ENCODE measurements around the gene TBC1D17. TPM values are rescaled to one million over a fixed set of nuclear protein-coding genes. Genes with fewer than 3 reads are reported as not detected.

TBC1D17 gene
- total and polyA plus RNA-seq, 2 experiments from 2014 or later: 6.6 to 32.4 TPM

GRCh38 chr19:49930483-49931011 lies 53.0 kb downstream of the TBC1D17 start:
- peaks cover 4% of the 10 kb centered on the region; the same call in 1 of the 2 replicates for H3K36me3 ChIP-seq (ENCODE audit: low read depth)
- H4K20me1 ChIP-seq (ENCODE audit: insufficient read depth): no peaks in the 10 kb centered on the region
- peak overlapping the region; percentile 98 for H3K4me3 ChIP-seq
- H3K9me2 ChIP-seq (ENCODE audit: insufficient read depth): no peaks in the 10 kb centered on the region
- H3F3A ChIP-seq (ENCODE audit: insufficient read depth): peaks cover 12% of the 10 kb centered on the region
- TF ChIP-seq EZH2phosphoT487 (IDR thresholded peaks at IDR 0.05; ENCODE audit: insufficient read depth, low read depth) (no peak), EZH2 (IDR thresholded peaks at IDR 0.05; ENCODE audit: insufficient read depth, poor library complexity, severe bottlenecking) (no peak)
- no peak overlapping the region for H3K4me2 ChIP-seq (ENCODE audit: unreplicated experiment)
- 53 to 55% methylated on average over 14 to 15 of the region's 15 CpGs for WGBS, 2 experiments (ENCODE audit: low coverage in 1 of 2, low lambda C conversion rate in 2 of 2, missing lambda C conversion rate in 2 of 2)
- H2AFZ ChIP-seq: peak overlapping the region; percentile 93
- no peak overlapping the region for H3K9ac ChIP-seq
- in situ Hi-C loops (cut with MboI): loop anchor here (25.0 kb wide), 1 partner anchor 207 kb away; no protein-coding TSS in a partner anchor
- H3K4me1 ChIP-seq (ENCODE audit: insufficient read depth): peaks cover 7% of the 10 kb centered on the region; the same call in 1 of the 2 replicates
- no peaks in the 10 kb centered on the region for H3K9me3 ChIP-seq (ENCODE audit: low read depth)
- H3K27ac ChIP-seq: no peak overlapping the region
- H3K79me2 ChIP-seq (ENCODE audit: insufficient read depth): peaks cover 36% of the 10 kb centered on the region
- DNase-seq: peak; percentile 56
- no peaks in the 10 kb centered on the region for H3K27me3 ChIP-seq (replicated peaks; ENCODE audit: insufficient read depth)

- peaks cover 7% of the 10 kb centered on the region; the same call in 1 of the 2 replicates for H3K4me1 ChIP-seq (ENCODE audit: insufficient read depth)
- 96 to 97% methylated on average over 7 of the region's 7 CpGs for WGBS, 2 experiments (ENCODE audit: low coverage in 1 of 2, low lambda C conversion rate in 2 of 2, missing lambda C conversion rate in 2 of 2)
- H3K27me3 ChIP-seq (replicated peaks; ENCODE audit: insufficient read depth): no peaks in the 10 kb centered on the region
- no peaks in the 10 kb centered on the region for H3K9me2 ChIP-seq (ENCODE audit: insufficient read depth)
- DNase-seq: no peak
- H3K9me3 ChIP-seq (ENCODE audit: low read depth): no peaks in the 10 kb centered on the region
- H3K4me2 ChIP-seq (ENCODE audit: unreplicated experiment): no peak overlapping the region
- H3F3A ChIP-seq (ENCODE audit: insufficient read depth): peaks cover 12% of the 10 kb centered on the region
- H4K20me1 ChIP-seq (ENCODE audit: insufficient read depth): no peaks in the 10 kb centered on the region
- H3K27ac ChIP-seq: no peak overlapping the region
- H3K36me3 ChIP-seq (ENCODE audit: low read depth): no peaks in the 10 kb centered on the region
- no peak for TF ChIP-seq EZH2phosphoT487 (IDR thresholded peaks at IDR 0.05; ENCODE audit: insufficient read depth, low read depth)
- TF ChIP-seq EZH2 (IDR thresholded peaks at IDR 0.05; ENCODE audit: insufficient read depth, poor library complexity, severe bottlenecking): no peak
- in situ Hi-C loops (cut with MboI): loop anchor here (25.0 kb wide), 1 partner anchor 206 kb away; no protein-coding TSS in a partner anchor
- H3K9ac ChIP-seq: no peak overlapping the region
- H3K79me2 ChIP-seq (ENCODE audit: insufficient read depth): peaks cover 27% of the 10 kb centered on the region
- H3K4me3 ChIP-seq: no peak overlapping the region
- no peak overlapping the region for H2AFZ ChIP-seq
Observed at GRCh38 chr19:49931293-49932040, 54.0 kb downstream of the TBC1D17 start.

GRCh38 chr19:49932041-49932451 lies 54.5 kb downstream of the TBC1D17 start:
- Histone ChIP-seq H3K9me3 (ENCODE audit: low read depth) (no peaks in the 10 kb centered on the region), H3K4me2 (ENCODE audit: unreplicated experiment) (no peak overlapping the region), H3K79me2 (ENCODE audit: insufficient read depth) (peaks cover 21% of the 10 kb centered on the region), H3K4me3 (no peak overlapping the region), H3K9ac (no peak overlapping the region), H3K27me3 (replicated peaks; ENCODE audit: insufficient read depth) (no peaks in the 10 kb centered on the region), H3K4me1 (ENCODE audit: insufficient read depth) (peaks cover 7% of the 10 kb centered on the region; the same call in 1 of the 2 replicates), H3K9me2 (ENCODE audit: insufficient read depth) (no peaks in the 10 kb centered on the region), H2AFZ (no peak overlapping the region), H3K27ac (no peak overlapping the region), H3F3A (ENCODE audit: insufficient read depth) (peaks cover 12% of the 10 kb centered on the region), H4K20me1 (ENCODE audit: insufficient read depth) (no peaks in the 10 kb centered on the region), H3K36me3 (ENCODE audit: low read depth) (no peaks in the 10 kb centered on the region)
- TF ChIP-seq EZH2 (IDR thresholded peaks at IDR 0.05; ENCODE audit: insufficient read depth, poor library complexity, severe bottlenecking): no peak
- no peak for TF ChIP-seq EZH2phosphoT487 (IDR thresholded peaks at IDR 0.05; ENCODE audit: insufficient read depth, low read depth)
- 96 to 98% methylated on average over 5 of the region's 5 CpGs for WGBS, 2 experiments (ENCODE audit: low coverage in 1 of 2, low lambda C conversion rate in 2 of 2, missing lambda C conversion rate in 2 of 2)
- in situ Hi-C loops (cut with MboI): loop anchor here (25.0 kb wide), 1 partner anchor 205 kb away; no protein-coding TSS in a partner anchor
- no peak for DNase-seq

GRCh38 chr19:49932731-49933131 lies 55.2 kb downstream of the TBC1D17 start:
- WGBS, 2 experiments (ENCODE audit: low coverage in 1 of 2, low lambda C conversion rate in 2 of 2, missing lambda C conversion rate in 2 of 2): 94% methylated on average over 23 to 25 of the region's 25 CpGs
- no peak overlapping the region for H3K4me3 ChIP-seq

More at GRCh38 chr19:49932731-49933131, 55.2 kb downstream of the TBC1D17 start:
- H2AFZ ChIP-seq: no peak overlapping the region
- H3K27me3 ChIP-seq (replicated peaks; ENCODE audit: insufficient read depth): no peaks in the 10 kb centered on the region
- no peaks in the 10 kb centered on the region for H3K9me3 ChIP-seq (ENCODE audit: low read depth)
- H3K27ac ChIP-seq: no peak overlapping the region
- no peak overlapping the region for H3K9ac ChIP-seq
- H3K36me3 ChIP-seq (ENCODE audit: low read depth): no peaks in the 10 kb centered on the region
- in situ Hi-C loops (cut with MboI): loop anchor here (25.0 kb wide), 1 partner anchor 205 kb away; no protein-coding TSS in a partner anchor
- H3K4me2 ChIP-seq (ENCODE audit: unreplicated experiment): no peak overlapping the region
- no peaks in the 10 kb centered on the region for H4K20me1 ChIP-seq (ENCODE audit: insufficient read depth)
- peaks cover 3% of the 10 kb centered on the region; the same call in 1 of the 2 replicates for H3K4me1 ChIP-seq (ENCODE audit: insufficient read depth)
- no peaks in the 10 kb centered on the region for H3K9me2 ChIP-seq (ENCODE audit: insufficient read depth)
- peaks cover 11% of the 10 kb centered on the region for H3F3A ChIP-seq (ENCODE audit: insufficient read depth)
- TF ChIP-seq EZH2 (IDR thresholded peaks at IDR 0.05; ENCODE audit: insufficient read depth, poor library complexity, severe bottlenecking) (no peak), EZH2phosphoT487 (IDR thresholded peaks at IDR 0.05; ENCODE audit: insufficient read depth, low read depth) (no peak)
- DNase-seq: no peak
- peaks cover 14% of the 10 kb centered on the region for H3K79me2 ChIP-seq (ENCODE audit: insufficient read depth)

All from GM23248 (cell line).